Smooth muscle cell of the brain vasculature (primary cell): ENCODE data around the gene CSRP1.
"Not testable (repeated sequence)": the region's sequence is repeated elsewhere in the genome, so short reads cannot be mapped to it uniquely, and the experiment has no call there.

Source experiments
- DNase-seq: peaks from one replicate; pipeline ENCODE4 v3.0.0-alpha.2; 2012; ENCODE audit warnings: low read depth, low spot score

Gene CSRP1

DNA sequence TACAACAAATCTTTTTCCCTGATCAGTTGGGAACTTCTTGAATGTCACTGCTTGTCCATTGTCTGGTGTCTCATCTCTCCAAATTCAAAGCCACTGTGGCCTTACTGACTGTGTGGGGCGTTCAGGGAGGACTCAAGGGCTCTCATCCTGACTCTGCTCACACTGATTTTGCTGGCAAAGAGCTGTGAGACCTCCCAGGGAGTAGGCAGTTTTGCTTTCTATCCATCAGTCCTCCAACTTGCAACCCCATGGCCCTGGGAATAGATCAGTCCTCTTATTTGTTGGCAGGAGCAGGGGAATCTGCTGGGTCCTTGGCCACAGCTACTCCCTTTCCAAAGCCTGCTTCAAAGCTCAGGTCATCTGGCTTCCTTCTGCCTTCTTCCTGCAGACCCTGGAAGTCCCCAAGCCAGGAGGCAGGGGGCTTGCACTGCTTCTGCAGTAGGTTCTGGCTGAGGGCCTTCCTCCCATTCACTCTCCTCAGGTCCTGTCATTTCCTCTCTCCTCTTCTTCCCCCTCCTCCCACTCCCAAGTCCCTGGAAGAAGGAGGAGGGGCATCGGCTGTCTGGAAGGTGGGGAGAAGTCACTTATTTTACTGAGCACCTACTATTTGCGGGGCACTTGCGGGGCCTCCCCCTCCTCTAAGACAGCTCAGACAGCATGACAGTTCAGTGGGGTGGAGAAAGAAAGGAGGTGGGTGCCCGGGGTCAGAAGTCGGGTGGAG is 31.1 kb upstream of the CSRP1 start:
- no peak for DNase-seq

DNA sequence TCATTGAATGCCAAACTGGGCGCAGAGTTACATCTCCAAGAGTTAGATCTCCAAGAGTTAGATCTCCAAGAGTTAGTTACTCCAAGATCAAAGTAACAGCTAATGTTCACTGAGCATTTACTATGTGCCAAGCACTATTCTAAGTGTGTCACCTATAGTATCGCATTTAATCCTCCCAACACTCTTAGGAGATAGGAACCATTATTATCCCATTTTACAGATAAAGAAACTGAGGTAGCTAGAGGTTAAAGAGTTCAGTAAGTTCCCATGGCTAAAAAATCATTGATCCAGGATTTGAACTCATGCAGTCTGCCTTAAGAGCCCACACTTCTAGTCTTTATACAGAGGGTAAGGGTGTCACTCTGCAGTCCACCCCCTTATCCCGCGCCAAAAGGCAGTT is 30.5 kb upstream of the CSRP1 start:
- DNase-seq, result no peak

DNA sequence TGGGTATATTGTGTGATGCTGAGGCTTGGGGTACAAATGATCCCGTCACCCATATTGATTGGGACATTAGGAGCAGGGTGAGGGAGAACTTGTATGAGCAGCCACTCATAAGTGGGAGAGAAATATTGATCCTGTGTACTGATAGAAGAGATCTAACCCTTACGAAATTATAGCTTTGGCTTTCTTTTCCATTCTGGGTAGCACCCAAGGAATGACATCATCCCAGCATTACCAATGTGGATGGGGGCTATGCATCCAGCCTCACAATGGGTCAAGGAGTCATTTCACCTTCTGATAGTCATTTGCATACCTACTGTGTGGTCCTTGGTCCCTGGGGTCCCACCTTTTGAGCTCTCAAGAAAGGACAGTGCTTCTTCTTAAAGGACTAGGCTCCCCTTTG is 30.1 kb upstream of the CSRP1 start:
- DNase-seq, result no peak

DNA sequence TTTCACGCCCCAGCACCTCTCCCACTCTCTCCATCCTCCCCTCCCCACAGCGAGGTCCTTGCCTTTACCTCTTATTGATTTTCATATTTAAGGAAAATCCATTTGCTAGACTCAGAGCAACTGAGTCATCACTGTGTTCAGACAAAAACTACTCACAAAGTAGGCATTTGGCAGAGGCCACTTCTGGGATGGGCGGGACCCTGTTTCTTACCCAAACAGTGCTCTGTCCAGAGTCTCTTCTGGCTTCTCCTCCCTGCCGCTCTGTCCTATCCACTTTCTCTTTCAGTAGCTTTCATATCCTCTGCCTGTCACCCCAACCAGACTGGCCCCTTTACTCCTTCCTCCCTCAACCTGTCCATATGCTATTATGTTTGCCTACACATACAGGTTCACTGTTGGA is 29.6 kb upstream of the CSRP1 start:
- DNase-seq, result no peak

DNA sequence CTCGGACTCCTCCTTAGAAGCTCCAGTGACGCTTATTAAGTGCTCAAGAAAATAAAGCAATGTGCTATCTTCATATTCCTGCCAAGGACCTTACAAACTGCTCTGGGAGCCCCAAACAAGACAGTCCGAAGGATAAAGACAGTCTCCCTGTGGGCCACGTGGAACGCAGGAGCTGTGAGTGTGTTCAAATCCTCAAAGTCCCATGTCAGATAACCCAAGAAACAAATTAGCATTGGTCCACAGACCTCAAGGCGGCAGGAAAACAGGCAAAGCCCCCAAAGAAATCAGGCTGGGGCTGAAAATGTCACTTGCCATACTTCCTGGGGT is 29.0 kb upstream of the CSRP1 start:
- no peak for DNase-seq

DNA sequence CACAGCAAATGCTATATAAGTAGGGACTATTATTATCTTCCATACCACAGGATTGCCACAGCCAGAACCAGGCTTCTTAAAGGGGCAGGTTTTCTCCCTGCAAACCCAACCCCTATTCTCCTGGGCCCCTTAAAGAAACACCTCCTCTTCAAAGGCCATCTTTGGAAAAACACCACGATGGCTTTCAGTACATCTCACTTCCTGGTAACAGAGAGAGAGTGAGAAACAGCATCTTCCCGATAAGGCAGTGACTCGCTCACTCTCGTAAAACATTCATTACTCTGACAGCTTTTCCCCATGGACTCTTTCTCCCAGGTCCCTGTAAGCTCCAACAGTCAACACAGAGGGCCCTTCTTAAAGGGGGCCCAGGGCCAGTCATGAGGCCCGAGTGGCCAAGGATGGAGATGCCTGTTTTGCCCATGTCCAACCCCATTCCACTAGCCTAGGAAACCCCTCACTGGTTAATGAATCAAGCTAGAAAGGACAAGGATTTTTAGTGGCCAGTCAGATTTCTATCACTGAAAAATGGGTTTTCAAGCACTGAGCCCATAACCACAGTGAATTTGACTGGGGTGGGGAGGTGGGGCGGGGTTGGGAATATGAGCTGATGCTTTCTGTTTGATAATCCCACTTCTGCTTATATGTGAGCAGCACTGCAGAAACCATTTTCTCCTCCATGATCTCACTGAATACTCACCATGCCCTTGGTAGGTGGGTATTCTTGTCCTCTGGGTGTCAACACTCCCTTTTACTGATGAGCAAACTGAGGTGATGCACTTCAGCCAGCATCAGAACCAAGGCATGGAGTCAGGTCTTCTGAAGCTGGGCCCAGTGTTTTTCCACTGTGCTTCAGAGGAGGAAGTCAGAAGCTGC is 28.4 kb upstream of the CSRP1 start:
- no peak for DNase-seq

DNA sequence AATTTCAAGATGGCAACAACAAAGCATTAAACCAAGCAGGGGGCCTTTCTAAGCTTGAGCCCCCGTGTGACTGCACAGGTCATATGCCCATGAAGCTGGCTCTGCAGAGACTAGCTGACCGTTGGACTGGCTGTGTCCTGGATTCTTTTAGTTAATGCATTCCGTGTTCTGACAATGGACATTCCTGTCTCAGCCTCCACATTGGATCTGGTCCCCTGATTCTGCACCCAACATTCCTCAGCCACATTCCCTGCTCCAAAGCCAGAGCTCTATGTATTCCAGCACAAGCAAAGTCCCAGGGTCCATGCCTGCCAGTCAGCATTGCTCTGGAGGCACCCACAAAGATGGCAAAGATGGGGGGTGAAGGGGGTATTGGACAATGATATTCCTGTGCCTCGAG is 26.9 kb upstream of the CSRP1 start:
- no peak for DNase-seq

DNA sequence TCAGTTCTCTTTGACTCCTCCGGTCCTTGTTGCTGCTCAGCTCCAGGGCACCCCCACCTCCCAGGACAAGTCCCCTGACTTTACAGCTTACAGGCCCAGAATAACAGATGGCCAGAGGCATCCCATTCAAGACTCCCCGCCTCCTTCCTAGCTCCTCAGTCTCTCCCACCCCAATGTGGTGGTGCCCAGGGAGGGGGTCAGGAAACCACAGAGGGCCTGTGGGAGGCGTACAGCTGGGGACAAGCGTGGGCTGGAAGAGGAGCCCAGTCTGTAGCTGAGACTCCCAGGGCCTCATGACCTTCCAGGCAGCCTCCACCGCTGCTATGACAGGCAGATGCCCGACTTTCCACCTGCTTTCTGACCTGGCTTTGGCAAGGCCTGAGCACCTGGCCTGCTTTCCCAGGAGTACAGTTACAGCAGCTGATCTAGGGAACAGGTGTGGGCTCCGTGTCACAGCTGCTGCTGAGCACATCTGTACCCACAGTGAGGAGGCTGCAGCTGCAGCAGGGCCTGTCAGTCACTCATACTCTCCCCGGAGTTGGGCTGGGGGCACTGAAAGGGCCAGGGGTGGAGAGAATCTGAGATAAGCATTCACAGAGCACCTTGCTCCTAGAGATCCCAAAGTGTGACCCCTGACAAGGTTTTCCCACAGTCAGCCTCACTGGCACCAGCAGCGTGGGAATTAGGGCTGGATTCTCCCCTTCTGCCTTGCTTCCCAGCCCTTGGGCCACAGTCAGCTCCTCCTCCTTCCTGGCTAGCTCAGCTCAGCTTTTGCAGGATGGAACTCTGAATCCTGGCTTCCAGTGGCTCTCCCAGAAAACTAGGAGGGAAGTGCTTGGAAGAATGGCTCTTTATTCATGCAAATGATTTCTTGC is 24.9 kb upstream of the CSRP1 start:
- DNase-seq, result no peak

DNA sequence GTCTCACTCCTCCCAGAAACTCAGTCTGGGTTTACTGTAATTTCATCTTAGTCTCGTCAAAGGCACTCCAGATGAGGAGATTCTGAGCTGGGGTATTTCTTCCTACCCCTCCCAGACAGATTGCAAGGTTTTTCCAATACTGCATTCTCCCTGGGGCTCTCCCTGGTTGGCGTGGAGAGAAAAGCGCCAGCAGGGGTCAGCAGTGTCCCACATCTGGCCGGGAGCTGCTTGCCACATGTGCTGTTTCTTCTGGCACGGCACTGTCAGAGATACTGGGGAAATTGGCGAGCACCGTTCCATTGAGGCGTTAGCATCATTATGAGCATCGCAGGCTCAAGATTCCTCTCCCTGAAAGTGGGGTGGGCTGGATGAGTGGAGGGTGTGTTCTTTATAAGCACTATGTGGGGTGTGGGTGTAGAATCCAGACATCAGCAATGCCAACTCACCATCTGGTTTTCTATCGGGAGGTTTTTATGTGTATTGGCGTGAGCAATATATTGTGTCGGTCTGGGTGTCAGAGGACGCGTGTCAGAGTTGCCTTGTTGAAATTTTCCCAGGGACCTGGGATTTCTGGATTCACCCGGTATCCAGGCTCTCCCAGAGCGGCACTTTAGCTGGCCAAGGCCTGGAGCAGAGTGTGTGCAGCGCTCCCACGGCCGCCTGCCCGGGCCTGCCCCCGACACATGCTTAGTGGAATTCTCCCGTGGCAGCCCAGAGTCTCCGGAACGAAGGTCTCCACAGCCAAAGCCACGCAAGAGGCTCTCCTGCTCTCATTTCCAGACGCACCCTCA is 24.0 kb upstream of the CSRP1 start:
- peak; percentile 68 for DNase-seq

DNA sequence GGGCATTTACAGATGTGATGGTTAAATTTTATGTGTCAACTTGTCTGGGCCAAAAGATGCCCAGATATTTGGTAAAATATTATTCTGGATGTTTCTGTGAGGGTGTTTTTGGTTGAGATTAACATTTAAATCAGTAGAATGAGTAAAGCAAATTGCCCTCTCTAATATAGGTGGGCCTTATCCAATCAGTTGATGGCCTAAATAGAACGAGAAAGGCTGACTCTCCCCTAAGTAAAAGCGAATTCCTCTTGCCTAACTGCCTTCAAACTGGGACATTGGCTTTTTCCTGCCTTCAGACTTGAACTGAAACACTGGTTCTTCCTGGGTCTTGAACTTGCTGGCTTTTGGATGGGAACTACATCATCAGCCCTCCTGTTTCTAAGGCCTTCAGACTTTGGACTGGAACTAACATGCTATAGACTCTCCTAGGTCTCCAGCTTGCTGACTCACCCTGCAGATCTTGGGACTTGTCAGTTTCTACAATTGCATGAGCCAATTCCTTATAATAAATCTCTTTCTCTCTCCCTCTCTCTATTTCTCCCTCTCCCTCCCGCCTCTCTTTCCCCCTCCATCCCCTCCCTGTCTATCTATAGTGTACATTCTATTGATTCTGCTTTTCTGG is 21.8 kb upstream of the CSRP1 start:
- DNase-seq, result no peak

DNA sequence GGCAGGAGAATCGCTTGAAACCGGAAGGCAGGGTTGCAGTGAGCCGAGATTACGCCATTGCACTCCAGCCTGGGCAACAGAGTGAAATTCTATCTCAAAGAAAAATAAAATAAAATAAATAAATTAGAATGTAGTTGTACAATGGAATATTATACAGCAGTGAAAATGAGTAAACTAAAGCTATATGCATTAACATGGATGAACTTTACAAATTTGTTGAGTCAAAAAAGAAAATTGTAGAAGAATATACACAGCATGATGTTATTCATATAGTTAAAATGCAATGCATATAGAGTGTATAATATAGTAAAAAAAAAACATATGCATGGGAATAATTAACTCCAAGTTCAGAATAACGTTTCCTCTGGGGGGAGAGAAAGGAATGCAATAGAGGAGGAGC is 21.0 kb upstream of the CSRP1 start:
- no peak for DNase-seq

DNA sequence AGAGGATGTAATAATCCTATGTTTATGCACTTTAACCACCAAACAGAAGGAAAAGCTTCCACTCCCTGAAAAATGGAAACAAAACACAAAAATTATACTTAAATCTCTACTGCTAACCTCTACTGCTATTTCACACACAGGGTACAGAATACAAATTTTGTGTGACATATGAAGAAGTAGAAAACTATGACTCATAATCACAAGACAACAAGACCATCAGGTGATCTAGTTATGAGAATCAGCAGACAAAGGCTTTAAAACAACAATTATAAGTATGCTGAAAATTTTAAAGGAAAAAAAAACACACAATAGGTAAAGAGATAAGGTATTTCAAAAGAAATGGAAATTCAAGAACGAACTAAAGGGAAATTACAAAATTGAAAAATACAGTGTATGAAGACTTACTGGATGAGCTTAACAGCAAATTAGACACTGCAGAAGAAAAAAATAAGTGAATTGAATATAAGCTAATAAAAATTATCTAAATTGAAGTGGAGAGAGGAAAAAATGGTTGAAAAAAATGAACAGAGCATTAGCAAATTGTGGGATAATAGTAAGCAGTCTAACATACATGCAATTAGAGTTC is 18.4 kb upstream of the CSRP1 start:
- no peak for DNase-seq

DNA sequence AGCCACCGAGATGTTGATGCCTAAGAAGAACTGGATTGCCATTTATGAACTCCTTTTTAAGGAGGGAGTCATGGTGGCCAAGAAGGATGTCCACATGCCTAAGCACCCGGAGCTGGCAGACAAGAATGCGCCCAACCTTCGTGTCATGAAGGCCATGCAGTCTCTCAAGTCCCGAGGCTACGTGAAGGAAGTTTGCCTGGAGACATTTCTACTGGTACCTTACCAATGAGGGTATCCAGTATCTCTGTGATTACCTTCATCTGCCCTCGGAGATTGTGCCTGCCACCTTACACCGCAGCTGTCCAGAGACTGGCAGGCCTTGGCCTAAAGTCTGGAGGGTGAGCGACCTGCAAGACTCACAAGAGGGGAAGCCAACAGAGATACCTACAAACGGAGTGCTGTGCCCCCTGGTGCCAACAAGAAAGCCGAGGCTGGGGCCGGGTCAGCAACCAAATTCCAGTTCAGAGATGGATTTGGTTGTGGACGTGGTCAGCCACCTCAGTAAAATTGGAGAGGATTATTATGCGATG is 13.2 kb upstream of the CSRP1 start:
- DNase-seq, result not testable (repeated sequence)

DNA sequence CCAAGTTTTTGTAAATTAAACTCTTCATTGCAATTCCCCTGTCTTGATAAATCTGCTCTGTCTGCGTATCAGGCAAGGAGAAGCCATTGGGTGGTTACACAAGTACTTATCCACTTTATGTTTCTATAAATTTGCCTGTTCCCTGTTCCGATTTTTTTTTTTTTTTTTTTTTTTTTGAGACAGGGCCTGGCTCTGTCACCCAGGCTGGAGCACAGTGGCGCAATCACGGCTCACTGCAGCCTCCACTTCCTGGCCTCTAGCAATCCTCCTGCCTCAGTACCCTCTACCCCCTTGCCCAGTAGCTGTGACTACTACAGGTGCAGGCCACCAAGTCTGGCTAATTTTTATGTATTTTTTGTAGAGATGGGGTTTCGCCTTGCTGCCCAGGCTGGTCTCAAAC is 11.1 kb upstream of the CSRP1 start:
- no peak for DNase-seq

DNA sequence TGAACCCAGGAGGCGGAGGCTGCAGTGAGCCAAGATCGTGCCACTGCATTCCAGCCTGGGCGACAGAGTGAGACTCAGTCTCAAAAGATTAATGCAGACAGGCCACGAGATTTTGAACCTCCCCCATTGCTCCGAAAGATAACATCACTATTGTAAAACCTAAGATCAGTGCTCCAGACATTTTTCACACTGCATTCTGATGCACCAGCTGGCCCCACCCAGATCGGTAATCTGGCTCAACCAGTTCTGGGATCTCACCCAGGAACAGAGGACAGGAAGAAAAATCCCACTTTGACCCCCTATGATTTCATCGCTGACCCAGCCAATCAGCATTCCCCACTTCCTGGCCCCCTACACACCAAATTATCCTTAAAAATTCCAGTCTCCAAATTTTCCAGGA is 10.7 kb upstream of the CSRP1 start:
- DNase-seq, result no peak

DNA sequence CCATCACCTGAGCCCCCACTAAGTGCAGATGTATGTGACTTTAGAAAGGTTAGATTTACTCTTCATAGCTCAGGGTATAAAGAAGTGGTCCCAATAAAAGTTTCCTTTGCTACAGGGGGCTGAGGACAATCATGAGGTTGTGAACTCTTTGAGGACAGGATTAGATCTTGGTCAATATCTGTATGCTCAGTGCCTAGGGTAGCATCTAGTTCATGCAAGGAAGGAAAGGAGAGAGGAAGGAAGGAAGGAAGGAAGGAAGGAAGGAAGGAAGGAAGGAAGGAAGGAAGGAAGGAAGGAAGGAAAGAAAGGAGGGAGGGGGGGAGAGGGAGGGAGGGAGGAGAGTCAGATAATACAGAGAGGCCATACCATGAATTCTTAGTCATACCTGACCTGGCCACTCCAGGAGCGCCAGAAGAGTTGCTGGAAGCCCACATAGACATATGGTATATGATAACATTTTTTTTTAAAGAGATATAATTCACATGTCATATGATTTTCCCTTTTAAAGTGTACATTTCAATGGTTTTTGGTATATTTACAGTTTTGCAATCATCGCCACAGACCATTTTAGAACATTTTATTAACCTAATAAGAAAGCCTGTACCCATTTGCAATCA is 9.7 kb upstream of the CSRP1 start:
- no peak for DNase-seq

DNA sequence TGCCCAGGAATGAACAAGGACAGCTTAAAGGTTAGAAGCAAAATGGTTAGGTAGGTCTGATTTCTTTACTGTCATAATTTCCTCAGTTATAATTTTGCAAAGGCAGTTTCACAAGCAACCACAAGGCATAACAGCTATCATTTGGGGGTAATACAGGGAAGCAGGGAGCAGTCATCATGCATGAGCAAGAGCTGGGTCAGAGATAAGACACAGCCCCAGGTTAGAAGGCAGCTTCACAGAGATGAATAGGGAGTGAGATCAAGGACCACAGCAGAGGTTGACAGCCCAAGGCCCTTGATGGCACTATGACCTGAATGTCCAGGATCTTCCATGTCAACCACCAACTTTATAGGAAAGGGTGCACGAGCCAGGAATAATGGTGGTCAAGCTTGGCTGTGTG is 9.0 kb upstream of the CSRP1 start:
- no peak for DNase-seq

DNA sequence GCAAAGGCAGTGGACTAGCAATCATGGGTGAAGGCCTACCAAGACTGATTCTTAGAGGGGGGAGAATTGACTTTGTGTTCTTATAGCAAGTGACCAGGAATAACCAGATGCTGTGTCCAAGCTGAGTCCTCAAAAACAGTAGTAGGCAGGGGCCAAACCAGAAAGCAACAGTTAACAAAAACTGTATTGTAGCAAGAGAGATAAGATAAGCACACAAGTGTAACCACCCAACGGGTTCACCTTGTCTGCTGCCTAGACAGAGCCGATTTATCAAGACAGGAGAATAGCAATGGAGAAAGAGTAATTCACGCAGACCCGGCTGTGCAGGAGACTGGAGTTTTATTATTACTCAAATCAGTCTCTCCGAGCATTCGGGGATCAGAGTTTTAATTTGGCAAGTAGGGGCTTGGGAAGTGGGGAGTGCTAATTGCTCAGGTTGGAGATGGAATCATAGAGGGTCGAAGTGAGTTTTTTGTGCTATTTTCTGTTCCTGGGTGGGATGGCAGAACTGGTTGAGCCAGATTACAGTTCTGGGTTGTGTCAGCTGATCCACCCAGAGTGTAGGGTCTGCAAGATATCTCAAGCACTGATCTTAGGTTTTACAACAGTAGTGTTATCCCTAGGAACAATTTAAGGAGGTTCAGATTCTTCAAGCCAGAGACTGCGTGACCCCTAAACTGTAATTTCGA is 8.3 kb upstream of the CSRP1 start:
- no peak for DNase-seq

DNA sequence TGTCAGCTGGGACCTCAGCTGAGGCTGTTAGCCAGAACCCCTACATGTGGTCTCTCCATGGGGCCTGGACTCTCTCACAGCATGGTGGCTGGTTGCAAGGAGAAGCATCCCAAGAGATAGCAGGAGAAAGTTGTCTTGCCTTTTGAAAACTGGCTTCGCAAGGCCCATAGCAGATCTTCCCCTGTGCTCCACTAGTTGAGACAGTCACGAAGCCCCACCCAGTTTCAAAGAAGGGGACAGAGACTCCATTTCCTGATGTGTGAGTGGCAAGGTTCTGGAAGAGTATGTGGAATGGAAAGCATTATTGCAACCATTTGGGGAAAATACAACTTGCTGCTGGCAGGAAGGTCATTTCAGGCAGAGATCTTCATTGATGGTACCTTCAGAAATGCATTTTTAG is 7.5 kb upstream of the CSRP1 start:
- DNase-seq, result no peak
